ENCODE results near the gene MYH9.

GRCh38 chr22:36258701-36259614 lies 128.8 kb downstream of the MYH9 start:
- TF ChIP-seq MYNN (tag by site-specific recombination; IDR thresholded peaks at IDR 0.05; ENCODE audit: borderline replicate concordance) (no peak), ZNF701 (tag by site-specific recombination; IDR thresholded peaks at IDR 0.05) (no peak), ZSCAN5A (tag by site-specific recombination; IDR thresholded peaks at IDR 0.05) (no peak), CTCF (tag by site-specific recombination; IDR thresholded peaks at IDR 0.05) (no peak), SP2 (tag by site-specific recombination; IDR thresholded peaks at IDR 0.05) (no peak), ZNF302 (tag by site-specific recombination; IDR thresholded peaks at IDR 0.05; ENCODE audit: low read depth) (no peak), YY1 (tag by site-specific recombination; IDR thresholded peaks at IDR 0.05) (no peak), ZNF843 (tag by site-specific recombination; IDR thresholded peaks at IDR 0.05) (no peak), ZSCAN16 (tag by site-specific recombination; IDR thresholded peaks at IDR 0.05) (no peak), ZNF48 (tag by site-specific recombination; IDR thresholded peaks at IDR 0.05) (no peak)

Data from HEK293 (cell line).